Stimulated activated CD4-positive, alpha-beta T cell treated with anti-CD3 and anti-CD28 coated beads, Interleukin-15, amount 100 ng/mL, for 48 hours (primary cell): ENCODE results near the gene ACCSL.

Experiments
- DNase-seq, 2 donors: peaks; one replicate each; pipeline ENCODE4 v3.0.0-alpha.2; 2020; ENCODE audit warnings: low read depth in 2 of 2

ACCSL gene

GRCh38 chr11:44047931-44048431 lies at the start of gene ACCSL:
TSS of gene ACCSL (plus strand) at chr11:44047981. CDS start at chr11:44048037, 56 bp downstream.
- DNase-seq = no peak

- no peak for DNase-seq
Observed at GRCh38 chr11:43998308-43998707, 49.5 kb upstream of the ACCSL start.

GRCh38 chr11:44000731-44001130 lies 47.0 kb upstream of the ACCSL start:
- no peak for DNase-seq

- DNase-seq = no peak
Observed at GRCh38 chr11:44002191-44003093, 45.3 kb upstream of the ACCSL start.

- no peak for DNase-seq
Observed at GRCh38 chr11:44003736-44004451, 43.9 kb upstream of the ACCSL start.

GRCh38 chr11:44004452-44005062 lies 43.2 kb upstream of the ACCSL start:
- no peak for DNase-seq

GRCh38 chr11:44005063-44005701 lies 42.6 kb upstream of the ACCSL start:
- DNase-seq = no peak

- no peak for DNase-seq
Observed at GRCh38 chr11:44005956-44006355, 41.8 kb upstream of the ACCSL start.

- no peak for DNase-seq
Observed at GRCh38 chr11:44006917-44007361, 40.8 kb upstream of the ACCSL start.

- DNase-seq = no peak
Observed at GRCh38 chr11:44007481-44008087, 40.2 kb upstream of the ACCSL start.

GRCh38 chr11:44008088-44008501 lies 39.7 kb upstream of the ACCSL start:
- no peak for DNase-seq

GRCh38 chr11:44008698-44009097 lies 39.1 kb upstream of the ACCSL start:
- no peak for DNase-seq

GRCh38 chr11:44010789-44011251 lies 37.0 kb upstream of the ACCSL start:
- DNase-seq = no peak

GRCh38 chr11:44011797-44012196 lies 36.0 kb upstream of the ACCSL start:
- DNase-seq = no peak

- no peak for DNase-seq
Observed at GRCh38 chr11:44014968-44015623, 32.7 kb upstream of the ACCSL start.

GRCh38 chr11:44015624-44016007 lies 32.2 kb upstream of the ACCSL start:
- DNase-seq = no peak

- DNase-seq = no peak
Observed at GRCh38 chr11:44016131-44016530, 31.6 kb upstream of the ACCSL start.

- no peak for DNase-seq
Observed at GRCh38 chr11:44016546-44017442, 31.0 kb upstream of the ACCSL start.

- no peak for DNase-seq
Observed at GRCh38 chr11:44017443-44018126, 30.2 kb upstream of the ACCSL start.
